ENCODE data around the gene SLC6A9.

Gene SLC6A9

DNA sequence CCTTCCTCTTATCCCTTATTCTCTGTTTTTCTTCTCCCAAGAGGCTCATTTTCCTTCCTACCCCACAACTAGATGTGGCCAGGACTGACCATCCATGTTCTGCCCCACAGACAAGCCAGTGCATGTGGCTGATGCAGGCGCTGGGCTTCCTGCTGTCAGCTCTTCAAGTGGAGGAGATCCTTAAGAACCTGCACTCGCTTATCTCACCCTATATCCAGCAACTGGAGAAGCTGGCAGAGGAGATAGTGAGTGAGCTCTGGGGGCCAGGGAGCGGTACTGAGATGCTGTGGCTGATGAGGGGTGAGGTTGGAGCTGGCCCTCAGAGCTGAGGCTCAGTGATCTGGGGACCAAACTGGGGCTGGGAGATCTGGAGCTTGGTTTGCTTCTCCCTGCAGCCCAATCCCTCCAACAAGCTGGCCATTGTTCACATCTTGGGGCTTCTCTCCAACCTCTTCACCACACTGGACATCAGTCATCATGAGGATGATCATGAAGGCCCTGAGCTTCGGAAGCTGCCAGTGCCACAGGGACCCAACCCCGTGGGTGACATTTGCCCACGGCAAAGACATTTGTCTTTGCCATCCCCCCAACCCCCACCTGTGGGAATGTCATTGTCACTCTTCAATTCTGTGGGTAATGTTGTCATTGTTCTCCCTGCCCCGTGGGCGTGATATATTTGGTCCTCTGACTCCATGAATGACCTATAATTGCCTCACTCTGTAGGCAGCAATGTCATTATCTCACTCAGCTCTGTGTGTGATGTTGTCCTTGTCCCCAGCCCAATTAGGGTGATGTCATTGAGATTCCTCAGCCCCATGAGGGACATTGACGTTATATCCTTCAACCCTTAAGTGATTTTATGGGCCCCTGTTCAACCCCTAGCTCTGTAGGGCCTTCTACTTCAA lies 72.7 kb downstream of the SLC6A9 start:
- peaks cover 6% of the 10 kb centered on the region for H3K36me3 Mint-ChIP-seq (ENCODE audit: insufficient read depth)
- H3K27me3 Mint-ChIP-seq, result no peaks in the 10 kb centered on the region
- peaks cover 7% of the 10 kb centered on the region for H3K4me1 Mint-ChIP-seq
- H3K4me3 Mint-ChIP-seq, result no peak overlapping the region
- DNase-seq (ENCODE audit: low spot score in 2 of 2), result no peak
- no peaks in the 10 kb centered on the region for H3K9me3 Mint-ChIP-seq
- no peak for ATAC-seq (replicated peaks; ENCODE audit: extremely low read depth, poor library complexity, severe bottlenecking)
- no peak overlapping the region for H3K27ac Mint-ChIP-seq (ENCODE audit: low read depth)

DNA sequence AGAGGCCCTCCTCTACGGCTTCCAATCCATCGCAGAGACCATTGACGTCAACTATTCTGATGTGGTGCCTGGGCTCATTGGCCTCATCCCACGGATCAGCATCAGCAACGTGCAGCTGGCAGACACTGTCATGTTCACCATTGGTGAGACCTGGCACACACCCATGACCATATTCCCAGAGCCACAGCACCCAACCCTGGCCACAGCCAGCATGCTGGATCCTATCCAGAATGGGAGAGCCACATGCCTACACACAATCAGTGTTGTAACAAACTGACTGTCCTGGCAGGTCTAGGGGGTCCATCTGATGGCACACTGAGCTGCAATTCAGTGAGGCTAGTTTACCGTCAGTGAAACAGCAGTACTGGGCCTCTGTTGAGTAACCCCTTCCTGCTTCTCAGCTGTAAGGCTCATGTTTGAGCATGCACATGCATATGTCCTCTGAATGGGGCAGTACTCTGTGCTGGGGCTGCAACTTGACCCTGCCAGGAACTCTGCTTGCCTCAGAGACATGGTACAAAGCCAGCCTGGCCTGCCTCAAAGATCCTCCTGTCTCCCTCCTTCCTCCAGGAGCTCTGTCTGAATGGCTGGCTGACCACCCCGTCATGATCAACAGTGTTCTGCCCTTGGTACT lies 73.7 kb downstream of the SLC6A9 start:
- ATAC-seq (replicated peaks; ENCODE audit: extremely low read depth, poor library complexity, severe bottlenecking) (no peak), DNase-seq (ENCODE audit: low spot score in 2 of 2) (no peak)
- Mint-ChIP-seq H3K9me3 (no peaks in the 10 kb centered on the region), H3K4me3 (no peak overlapping the region), H3K27me3 (no peaks in the 10 kb centered on the region), H3K36me3 (ENCODE audit: insufficient read depth) (peaks cover 6% of the 10 kb centered on the region), H3K27ac (ENCODE audit: low read depth) (no peak overlapping the region), H3K4me1 (peaks cover 7% of the 10 kb centered on the region)

DNA sequence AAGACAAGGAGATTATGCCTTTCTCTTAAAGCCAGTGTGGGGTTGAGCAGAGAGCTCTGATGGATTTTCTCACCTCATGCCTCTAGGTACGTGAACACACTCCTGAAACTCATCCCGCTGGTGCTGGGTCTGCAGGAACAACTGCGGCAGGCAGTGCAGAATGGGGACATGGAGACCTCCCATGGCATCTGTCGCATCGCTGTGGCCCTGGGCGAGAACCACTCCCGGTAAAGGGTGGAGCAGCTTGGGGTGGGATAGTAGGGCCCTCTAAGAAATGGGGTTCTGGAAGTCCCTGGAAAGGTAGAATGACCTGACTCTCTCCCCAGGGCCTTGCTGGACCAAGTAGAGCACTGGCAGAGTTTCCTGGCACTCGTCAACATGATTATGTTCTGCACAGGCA lies 75.0 kb downstream of the SLC6A9 start:
- no peak overlapping the region for H3K4me3 Mint-ChIP-seq
- DNase-seq (ENCODE audit: low spot score in 2 of 2) (no peak), ATAC-seq (replicated peaks; ENCODE audit: extremely low read depth, poor library complexity, severe bottlenecking) (no peak)
- H3K9me3 Mint-ChIP-seq, result no peaks in the 10 kb centered on the region
- H3K4me1 Mint-ChIP-seq, result peaks cover 11% of the 10 kb centered on the region
- no peaks in the 10 kb centered on the region for H3K27me3 Mint-ChIP-seq
- no peak overlapping the region for H3K27ac Mint-ChIP-seq (ENCODE audit: low read depth)
- H3K36me3 Mint-ChIP-seq (ENCODE audit: insufficient read depth), result peaks cover 3% of the 10 kb centered on the region

GRCh38 chr1:43954036-43954435 lies 77.2 kb downstream of the SLC6A9 start:
- no peak for ATAC-seq (replicated peaks; ENCODE audit: extremely low read depth, poor library complexity, severe bottlenecking)
- peaks cover 26% of the 10 kb centered on the region for H3K4me1 Mint-ChIP-seq
- H3K27ac Mint-ChIP-seq (ENCODE audit: low read depth), result no peak overlapping the region
- DNase-seq (ENCODE audit: low spot score in 2 of 2), result no peak
- peaks cover 5% of the 10 kb centered on the region for H3K36me3 Mint-ChIP-seq (ENCODE audit: insufficient read depth)
- no peak overlapping the region for H3K4me3 Mint-ChIP-seq
- H3K27me3 Mint-ChIP-seq, result no peaks in the 10 kb centered on the region
- H3K9me3 Mint-ChIP-seq, result no peaks in the 10 kb centered on the region

DNA sequence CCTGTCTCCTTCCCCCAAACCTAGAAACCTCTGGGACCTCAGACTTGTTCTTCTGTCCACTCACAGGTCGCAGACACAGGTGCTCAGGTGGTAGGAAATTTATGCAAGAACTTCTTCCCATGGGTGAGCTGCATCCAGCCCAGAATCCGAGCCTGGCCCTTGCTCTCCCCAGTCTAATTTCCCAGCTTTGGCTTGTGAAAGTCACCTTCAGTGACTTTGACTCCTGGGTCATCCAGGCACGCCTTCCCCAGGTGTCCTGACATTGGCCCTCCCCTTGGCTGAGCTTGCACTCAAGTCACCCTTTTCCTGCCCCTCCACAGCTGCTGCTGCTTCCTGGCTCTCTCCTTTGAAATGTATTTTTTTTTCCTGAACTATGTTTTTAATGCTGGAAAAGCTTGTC lies 77.9 kb downstream of the SLC6A9 start:
- no peaks in the 10 kb centered on the region for H3K27me3 Mint-ChIP-seq
- DNase-seq (ENCODE audit: low spot score in 2 of 2), result no peak
- peaks cover 33% of the 10 kb centered on the region for H3K4me1 Mint-ChIP-seq
- peaks cover 4% of the 10 kb centered on the region for H3K36me3 Mint-ChIP-seq (ENCODE audit: insufficient read depth)
- no peak for ATAC-seq (replicated peaks; ENCODE audit: extremely low read depth, poor library complexity, severe bottlenecking)
- no peaks in the 10 kb centered on the region for H3K9me3 Mint-ChIP-seq
- no peak overlapping the region for H3K4me3 Mint-ChIP-seq
- H3K27ac Mint-ChIP-seq (ENCODE audit: low read depth), result no peak overlapping the region

DNA sequence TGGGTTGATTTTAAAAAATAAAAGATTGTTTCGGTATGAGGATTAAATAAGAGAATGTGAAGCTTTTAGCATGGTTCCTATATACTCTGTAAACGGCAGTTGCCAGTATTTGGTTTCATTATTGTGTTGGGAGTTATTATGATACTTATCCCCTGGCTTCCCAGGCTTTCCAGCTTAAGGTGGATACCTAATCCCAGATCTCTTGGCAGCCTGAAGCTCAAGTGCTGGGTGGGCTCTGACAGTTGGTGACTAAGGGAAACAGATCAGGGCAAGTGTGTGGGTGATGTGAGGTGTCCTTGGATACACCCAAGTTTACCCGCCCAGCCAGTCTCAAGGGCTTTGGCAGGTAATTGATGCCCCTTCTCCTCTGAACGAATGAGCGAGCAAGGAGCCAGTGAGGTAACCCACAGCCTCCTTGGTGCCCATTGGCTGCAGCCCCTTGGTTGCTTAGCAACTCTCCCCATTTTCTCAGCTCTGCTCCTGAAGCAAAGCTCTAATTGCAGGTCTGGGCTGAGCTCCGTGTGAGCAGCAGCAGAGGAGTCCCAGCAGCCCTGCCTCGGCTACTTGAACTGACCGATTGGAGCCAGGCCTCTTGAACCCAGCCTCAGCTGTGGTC lies 78.4 kb downstream of the SLC6A9 start:
- no peak for ATAC-seq (replicated peaks; ENCODE audit: extremely low read depth, poor library complexity, severe bottlenecking)
- Mint-ChIP-seq H3K36me3 (ENCODE audit: insufficient read depth) (peaks cover 4% of the 10 kb centered on the region), H3K27me3 (no peaks in the 10 kb centered on the region), H3K4me1 (peaks cover 38% of the 10 kb centered on the region), H3K4me3 (no peak overlapping the region), H3K27ac (ENCODE audit: low read depth) (no peak overlapping the region), H3K9me3 (no peaks in the 10 kb centered on the region)
- no peak for DNase-seq (ENCODE audit: low spot score in 2 of 2)

DNA sequence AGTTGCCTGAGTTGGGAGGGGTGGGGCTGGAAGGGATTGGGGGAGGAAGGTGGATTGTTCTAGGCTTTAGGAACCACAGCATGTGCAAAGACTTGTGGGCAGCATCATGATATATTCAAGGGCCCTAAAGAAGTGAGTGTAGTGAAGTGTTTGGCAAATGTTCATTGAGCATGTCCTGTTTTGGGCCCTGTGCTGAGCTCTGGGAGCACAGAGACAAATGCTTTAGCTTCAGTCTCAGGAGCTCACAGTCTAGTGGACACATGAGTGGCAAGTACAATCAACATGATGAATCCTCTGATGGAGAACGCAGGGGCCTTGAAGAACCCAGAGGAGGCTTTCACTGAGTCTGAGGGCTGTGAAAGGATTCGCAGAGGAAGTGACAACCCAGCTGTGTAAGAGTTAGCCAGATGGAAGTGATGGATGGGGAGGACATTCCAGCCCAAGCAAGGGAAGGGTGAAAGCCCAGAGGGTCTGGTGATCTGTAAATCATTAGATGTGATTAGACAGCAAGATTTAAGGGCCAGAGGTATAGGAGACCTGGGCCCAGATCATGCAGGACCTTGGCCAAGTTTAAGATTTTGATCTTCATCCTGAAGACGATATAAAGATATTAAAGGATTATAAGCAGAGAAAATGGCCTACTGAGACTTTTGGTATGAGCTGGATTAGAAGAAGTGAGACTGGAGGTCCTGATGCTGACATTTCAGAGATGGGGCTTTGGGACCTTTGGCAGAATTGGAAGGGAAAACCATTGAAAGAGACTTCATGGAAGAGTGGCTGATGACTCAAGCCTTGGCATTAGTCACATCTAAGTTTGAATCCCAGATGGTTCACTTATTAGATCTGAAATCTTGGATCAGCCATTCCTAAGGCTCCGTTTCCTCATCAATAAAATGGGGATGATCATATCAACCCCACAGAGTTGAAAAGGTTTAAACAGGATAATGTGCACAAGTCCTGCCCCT lies 80.0 kb downstream of the SLC6A9 start:
- H3K4me3 Mint-ChIP-seq, result no peak overlapping the region
- no peak for ATAC-seq (replicated peaks; ENCODE audit: extremely low read depth, poor library complexity, severe bottlenecking)
- peaks cover 8% of the 10 kb centered on the region for H3K36me3 Mint-ChIP-seq (ENCODE audit: insufficient read depth)
- DNase-seq (ENCODE audit: low spot score in 2 of 2), result no peak
- H3K4me1 Mint-ChIP-seq, result peaks cover 40% of the 10 kb centered on the region
- H3K27me3 Mint-ChIP-seq, result no peaks in the 10 kb centered on the region
- no peak overlapping the region for H3K27ac Mint-ChIP-seq (ENCODE audit: low read depth)
- H3K9me3 Mint-ChIP-seq, result no peaks in the 10 kb centered on the region

DNA sequence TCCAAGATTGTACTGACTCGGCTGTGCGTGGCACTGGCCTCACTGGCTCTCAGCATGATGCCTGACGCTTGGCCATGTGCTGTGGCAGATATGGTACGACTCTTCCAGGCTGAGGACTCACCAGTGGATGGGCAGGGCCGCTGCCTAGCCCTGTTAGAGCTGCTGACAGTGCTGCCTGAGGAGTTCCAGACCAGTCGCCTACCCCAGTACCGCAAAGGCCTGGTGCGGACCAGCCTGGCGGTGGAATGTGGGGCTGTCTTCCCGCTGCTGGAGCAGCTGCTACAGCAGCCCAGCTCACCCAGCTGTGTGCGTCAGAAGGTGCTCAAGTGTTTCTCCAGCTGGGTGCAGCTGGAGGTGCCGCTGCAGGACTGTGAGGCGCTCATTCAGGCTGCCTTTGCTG lies 81.6 kb downstream of the SLC6A9 start:
- peaks cover 8% of the 10 kb centered on the region for H3K36me3 Mint-ChIP-seq (ENCODE audit: insufficient read depth)
- H3K4me1 Mint-ChIP-seq, result peaks cover 50% of the 10 kb centered on the region
- H3K9me3 Mint-ChIP-seq, result no peaks in the 10 kb centered on the region
- ATAC-seq (replicated peaks; ENCODE audit: extremely low read depth, poor library complexity, severe bottlenecking), result no peak
- H3K27me3 Mint-ChIP-seq, result no peaks in the 10 kb centered on the region
- no peak overlapping the region for H3K27ac Mint-ChIP-seq (ENCODE audit: low read depth)
- DNase-seq (ENCODE audit: low spot score in 2 of 2), result no peak
- H3K4me3 Mint-ChIP-seq, result no peak overlapping the region

GRCh38 chr1:43947874-43948437 lies 83.3 kb downstream of the SLC6A9 start:
- Mint-ChIP-seq H3K4me3 (peak overlapping the region; percentile 97), H3K36me3 (ENCODE audit: insufficient read depth) (peaks cover 8% of the 10 kb centered on the region), H3K9me3 (no peaks in the 10 kb centered on the region), H3K27ac (ENCODE audit: low read depth) (no peak overlapping the region), H3K4me1 (peaks cover 53% of the 10 kb centered on the region), H3K27me3 (no peaks in the 10 kb centered on the region)
- DNase-seq (ENCODE audit: low spot score in 2 of 2), result no peak
- ATAC-seq (replicated peaks; ENCODE audit: extremely low read depth, poor library complexity, severe bottlenecking), result no peak

DNA sequence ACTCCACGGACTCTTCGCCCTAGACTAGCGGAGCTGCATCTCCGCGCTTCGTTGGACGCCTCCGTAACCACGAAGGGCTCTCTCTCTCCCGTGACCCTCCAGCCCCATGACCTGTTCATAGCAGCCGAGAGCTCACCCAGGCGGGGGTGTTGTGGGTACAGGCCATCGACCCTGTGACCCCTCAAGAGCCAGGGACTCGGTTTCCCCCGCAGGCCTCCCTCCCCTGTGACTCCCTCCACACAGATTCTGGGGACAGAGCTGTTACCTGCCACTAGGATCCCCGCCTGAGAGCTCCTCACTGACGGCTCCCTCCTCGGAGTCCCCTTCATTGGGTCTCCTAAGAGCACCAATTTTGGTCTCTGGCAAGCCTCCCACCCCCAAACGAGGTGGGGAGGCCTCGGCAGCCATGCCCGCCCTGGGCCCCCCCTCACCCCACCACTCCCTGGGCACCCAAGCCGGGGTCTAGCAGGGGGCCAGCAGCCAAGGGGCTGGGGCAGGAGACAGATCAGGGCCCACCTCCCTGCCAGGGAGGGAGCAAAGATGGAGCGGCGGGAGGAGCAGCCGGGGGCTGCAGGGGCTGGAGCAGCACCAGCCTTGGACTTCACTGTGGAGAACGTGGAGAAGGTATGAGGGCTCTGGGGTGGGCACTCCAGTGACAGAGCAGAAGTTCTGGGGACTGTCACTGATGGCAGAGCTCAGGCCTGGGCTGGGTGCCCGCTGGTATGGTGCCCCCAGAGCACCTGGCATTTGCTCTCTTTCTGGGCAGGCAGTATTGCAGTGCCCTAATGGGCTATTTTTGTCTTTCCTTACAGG lies 84.0 kb downstream of the SLC6A9 start:
- Mint-ChIP-seq H3K27ac (ENCODE audit: low read depth) (peak overlapping the region; percentile 92), H3K36me3 (ENCODE audit: insufficient read depth) (peaks cover 9% of the 10 kb centered on the region), H3K4me3 (peak overlapping the region; percentile 97), H3K27me3 (no peaks in the 10 kb centered on the region), H3K9me3 (no peaks in the 10 kb centered on the region), H3K4me1 (peaks cover 58% of the 10 kb centered on the region)
- DNase-seq (ENCODE audit: low spot score in 2 of 2), result peak in 1 of 2 donors; percentile 16
- ATAC-seq (replicated peaks; ENCODE audit: extremely low read depth, poor library complexity, severe bottlenecking), result peak; percentile 3
